HepG2 (cell line): ENCODE data around the gene UBC. TPM values are rescaled to one million over a fixed set of nuclear protein-coding genes. Genes with fewer than 3 reads are reported as not detected.
A peak's percentile ranks its signal among the peaks of the same experiment; 100 is the strongest.

Experiments used
- HBP1 ChIP-seq: IDR thresholded peaks from 2 replicates; pipeline ENCODE4 v1.6.1; 2016; ENCODE audit warnings: low read depth, control low read depth
- HNRNPL ChIP-seq: fragments of 200-400 bp; formaldehyde crosslinking; IDR thresholded peaks from 2 replicates; pipeline ENCODE4 v1.6.1; 2017; ENCODE audit warnings: mild to moderate bottlenecking, low read depth, low read length
- HOXA5 ChIP-seq: sonication (generic); formaldehyde crosslinking; IDR thresholded peaks from 2 replicates; pipeline ENCODE4 v1.4.0; 2020; ENCODE audit warnings: missing genetic modification reagents
- MEIS2 ChIP-seq: sonication (generic); formaldehyde crosslinking; IDR thresholded peaks from 2 replicates; pipeline ENCODE4 v1.9.0; 2021; ENCODE audit warnings: mild to moderate bottlenecking, missing genetic modification reagents
- POLR2AphosphoS5 ChIP-seq: IDR thresholded peaks from 2 replicates; pipeline ENCODE4 v1.6.1; 2012; ENCODE audit warnings: low read depth, low read length
- RAD51 ChIP-seq: fragments of 450-650 bp; IDR thresholded peaks from 2 replicates; pipeline ENCODE4 v1.6.1; 2016; ENCODE audit warnings: borderline replicate concordance
- SP140L ChIP-seq: sonication (generic); formaldehyde crosslinking; IDR thresholded peaks from 2 replicates; pipeline ENCODE4 v1.4.0; 2020; ENCODE audit warnings: missing genetic modification reagents, borderline replicate concordance
- SRSF9 ChIP-seq: fragments of 200-400 bp; formaldehyde crosslinking; IDR thresholded peaks from 2 replicates; pipeline ENCODE4 v1.6.1; 2018; ENCODE audit warnings: borderline replicate concordance, mild to moderate bottlenecking, low read depth, low read length; ENCODE audit not compliant: insufficient read depth, poor library complexity, severe bottlenecking
- ZBED4 ChIP-seq: sonication (generic); formaldehyde crosslinking; IDR thresholded peaks from 2 replicates; pipeline ENCODE4 v1.4.0; 2020; ENCODE audit warnings: missing genetic modification reagents, borderline replicate concordance
- ZIK1 ChIP-seq: sonication (generic); formaldehyde crosslinking; IDR thresholded peaks from 2 replicates; pipeline ENCODE4 v1.5.0; 2020; ENCODE audit warnings: mild to moderate bottlenecking, low read depth, missing genetic modification reagents, borderline replicate concordance
- ZNF674 ChIP-seq: sonication (generic); formaldehyde crosslinking; IDR thresholded peaks from 2 replicates; pipeline ENCODE4 v1.5.0; 2020; ENCODE audit warnings: low read depth, mild to moderate bottlenecking, missing genetic modification reagents
- polyA plus RNA-seq, 8 experiments: library from polyadenylated mRNA; depleted of rRNA in 3 of 8; stranded (reverse) in 7 of 8; unstranded in 1 of 8; fragments of >200 nt; fragmentation: Illumina TruSeq in 4 of 8; extraction: Trizol in 4 of 8; gene quantifications; 2 replicates each; pipeline versions ENCODE4 v1.2.1 to v1.2.3, GENCODE V29; 2011 to 2016; ENCODE audit warnings: low read depth in 4 of 8, missing spikeins in 1 of 8, mixed read lengths in 1 of 8; ENCODE audit not compliant: insufficient read depth in 1 of 8
- total RNA-seq, 5 experiments: library from RNA; depleted of rRNA; stranded (reverse); fragments of >200 nt; fragmentation: Illumina TruSeq; extraction: Trizol; gene quantifications; 2 replicates each; pipeline ENCODE4 v1.2.3, GENCODE V29; 2016; ENCODE audit warnings: low read depth in 1 of 5
- TF ChIP-seq, protein P1 (sequence below): sonication (generic); formaldehyde crosslinking; IDR thresholded peaks from 2 replicates; pipeline ENCODE4 v1.4.0; 2020; ENCODE audit warnings: missing genetic modification reagents
- TF ChIP-seq, protein P2 (sequence below): sonication (generic); formaldehyde crosslinking; IDR thresholded peaks from 2 replicates; pipeline ENCODE4 v1.4.0; 2020; ENCODE audit warnings: mild to moderate bottlenecking, missing genetic modification reagents
- TF ChIP-seq, protein P3 (sequence below): sonication (generic); formaldehyde crosslinking; IDR thresholded peaks from 2 replicates; pipeline ENCODE4 v1.5.1; 2020; ENCODE audit warnings: mild to moderate bottlenecking, missing genetic modification reagents, moderate library complexity

UBC gene
- total and polyA plus RNA-seq, 2 of the 13 experiments (the other 11 are each of a cell fraction or from before 2014, with no cell fraction given) = 805 to 1,432 TPM

GRCh38 chr12:124914392-124915238, at the start of gene UBC (continued):
- TF ChIP-seq, protein P1, sequence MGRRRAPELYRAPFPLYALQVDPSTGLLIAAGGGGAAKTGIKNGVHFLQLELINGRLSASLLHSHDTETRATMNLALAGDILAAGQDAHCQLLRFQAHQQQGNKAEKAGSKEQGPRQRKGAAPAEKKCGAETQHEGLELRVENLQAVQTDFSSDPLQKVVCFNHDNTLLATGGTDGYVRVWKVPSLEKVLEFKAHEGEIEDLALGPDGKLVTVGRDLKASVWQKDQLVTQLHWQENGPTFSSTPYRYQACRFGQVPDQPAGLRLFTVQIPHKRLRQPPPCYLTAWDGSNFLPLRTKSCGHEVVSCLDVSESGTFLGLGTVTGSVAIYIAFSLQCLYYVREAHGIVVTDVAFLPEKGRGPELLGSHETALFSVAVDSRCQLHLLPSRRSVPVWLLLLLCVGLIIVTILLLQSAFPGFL = no peak; the same call in 1 of the 2 replicates
- TF ChIP-seq HNRNPL (peak; percentile 93), RAD51 (no peak), SP140L (CRISPR knock-in tag) (no peak; the same call in 1 of the 2 replicates), ZIK1 (CRISPR knock-in tag) (peak; percentile 8; the same call in 1 of the 2 replicates), HOXA5 (CRISPR knock-in tag) (peak; percentile 86; the same call in 1 of the 2 replicates), ZNF674 (CRISPR knock-in tag) (peak; percentile 79; the same call in 1 of the 2 replicates), SRSF9 (no peak), ZBED4 (CRISPR knock-in tag) (peak; percentile 80), HBP1 (CRISPR knock-in tag) (peak; percentile 75; the same call in 1 of the 2 replicates), POLR2AphosphoS5 (peak; percentile 100), MEIS2 (CRISPR knock-in tag) (peak; percentile 80; the same call in 1 of the 2 replicates)
- TF ChIP-seq, protein P2, sequence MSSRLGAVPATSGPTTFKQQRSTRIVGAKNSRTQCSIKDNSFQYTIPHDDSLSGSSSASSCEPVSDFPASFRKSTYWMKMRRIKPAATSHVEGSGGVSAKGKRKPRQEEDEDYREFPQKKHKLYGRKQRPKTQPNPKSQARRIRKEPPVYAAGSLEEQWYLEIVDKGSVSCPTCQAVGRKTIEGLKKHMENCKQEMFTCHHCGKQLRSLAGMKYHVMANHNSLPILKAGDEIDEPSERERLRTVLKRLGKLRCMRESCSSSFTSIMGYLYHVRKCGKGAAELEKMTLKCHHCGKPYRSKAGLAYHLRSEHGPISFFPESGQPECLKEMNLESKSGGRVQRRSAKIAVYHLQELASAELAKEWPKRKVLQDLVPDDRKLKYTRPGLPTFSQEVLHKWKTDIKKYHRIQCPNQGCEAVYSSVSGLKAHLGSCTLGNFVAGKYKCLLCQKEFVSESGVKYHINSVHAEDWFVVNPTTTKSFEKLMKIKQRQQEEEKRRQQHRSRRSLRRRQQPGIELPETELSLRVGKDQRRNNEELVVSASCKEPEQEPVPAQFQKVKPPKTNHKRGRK (CRISPR knock-in tag) = no peak
- TF ChIP-seq, protein P3, sequence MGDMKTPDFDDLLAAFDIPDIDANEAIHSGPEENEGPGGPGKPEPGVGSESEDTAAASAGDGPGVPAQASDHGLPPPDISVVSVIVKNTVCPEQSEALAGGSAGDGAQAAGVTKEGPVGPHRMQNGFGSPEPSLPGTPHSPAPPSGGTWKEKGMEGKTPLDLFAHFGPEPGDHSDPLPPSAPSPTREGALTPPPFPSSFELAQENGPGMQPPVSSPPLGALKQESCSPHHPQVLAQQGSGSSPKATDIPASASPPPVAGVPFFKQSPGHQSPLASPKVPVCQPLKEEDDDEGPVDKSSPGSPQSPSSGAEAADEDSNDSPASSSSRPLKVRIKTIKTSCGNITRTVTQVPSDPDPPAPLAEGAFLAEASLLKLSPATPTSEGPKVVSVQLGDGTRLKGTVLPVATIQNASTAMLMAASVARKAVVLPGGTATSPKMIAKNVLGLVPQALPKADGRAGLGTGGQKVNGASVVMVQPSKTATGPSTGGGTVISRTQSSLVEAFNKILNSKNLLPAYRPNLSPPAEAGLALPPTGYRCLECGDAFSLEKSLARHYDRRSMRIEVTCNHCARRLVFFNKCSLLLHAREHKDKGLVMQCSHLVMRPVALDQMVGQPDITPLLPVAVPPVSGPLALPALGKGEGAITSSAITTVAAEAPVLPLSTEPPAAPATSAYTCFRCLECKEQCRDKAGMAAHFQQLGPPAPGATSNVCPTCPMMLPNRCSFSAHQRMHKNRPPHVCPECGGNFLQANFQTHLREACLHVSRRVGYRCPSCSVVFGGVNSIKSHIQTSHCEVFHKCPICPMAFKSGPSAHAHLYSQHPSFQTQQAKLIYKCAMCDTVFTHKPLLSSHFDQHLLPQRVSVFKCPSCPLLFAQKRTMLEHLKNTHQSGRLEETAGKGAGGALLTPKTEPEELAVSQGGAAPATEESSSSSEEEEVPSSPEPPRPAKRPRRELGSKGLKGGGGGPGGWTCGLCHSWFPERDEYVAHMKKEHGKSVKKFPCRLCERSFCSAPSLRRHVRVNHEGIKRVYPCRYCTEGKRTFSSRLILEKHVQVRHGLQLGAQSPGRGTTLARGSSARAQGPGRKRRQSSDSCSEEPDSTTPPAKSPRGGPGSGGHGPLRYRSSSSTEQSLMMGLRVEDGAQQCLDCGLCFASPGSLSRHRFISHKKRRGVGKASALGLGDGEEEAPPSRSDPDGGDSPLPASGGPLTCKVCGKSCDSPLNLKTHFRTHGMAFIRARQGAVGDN (CRISPR knock-in tag) = peak; percentile 89
